Measurements from ENCODE around the gene OLFML1.

OLFML1 gene

GRCh38 chr11:7487360-7487759 is 2.1 kb downstream of the OLFML1 start:
- no peak for DNase-seq (ENCODE audit: low read depth)
- H3K4me3 ChIP-seq (ENCODE audit: control insufficient read depth, low read depth, low read length) = no peak overlapping the region
- TF ChIP-seq CTCF (conservative IDR thresholded peaks at IDR 0.05; ENCODE audit: control insufficient read depth, insufficient read depth, low read depth, low read length) = no peak

- TF ChIP-seq CTCF (conservative IDR thresholded peaks at IDR 0.05; ENCODE audit: control insufficient read depth, insufficient read depth, low read depth, low read length) = no peak
- no peak overlapping the region for H3K4me3 ChIP-seq (ENCODE audit: control insufficient read depth, low read depth, low read length)
- DNase-seq (ENCODE audit: low read depth) = no peak
Observed at GRCh38 chr11:7488681-7489080, 3.4 kb downstream of the OLFML1 start.

- no peak overlapping the region for H3K4me3 ChIP-seq (ENCODE audit: control insufficient read depth, low read depth, low read length)
- no peak for TF ChIP-seq CTCF (conservative IDR thresholded peaks at IDR 0.05; ENCODE audit: control insufficient read depth, insufficient read depth, low read depth, low read length)
- no peak for DNase-seq (ENCODE audit: low read depth)
Observed at GRCh38 chr11:7489376-7489775, 4.1 kb downstream of the OLFML1 start.

- H3K4me3 ChIP-seq (ENCODE audit: control insufficient read depth, low read depth, low read length) = no peak overlapping the region
- no peak for TF ChIP-seq CTCF (conservative IDR thresholded peaks at IDR 0.05; ENCODE audit: control insufficient read depth, insufficient read depth, low read depth, low read length)
- DNase-seq (ENCODE audit: low read depth) = peak; percentile 80
Observed at GRCh38 chr11:7490054-7490453, 4.7 kb downstream of the OLFML1 start.

- no peak overlapping the region for H3K4me3 ChIP-seq (ENCODE audit: control insufficient read depth, low read depth, low read length)
- peak; percentile 51 for DNase-seq (ENCODE audit: low read depth)
Observed at GRCh38 chr11:7490535-7490934, 5.2 kb downstream of the OLFML1 start.

GRCh38 chr11:7492253-7492652 is 6.9 kb downstream of the OLFML1 start:
- DNase-seq (ENCODE audit: low read depth) = no peak
- TF ChIP-seq CTCF (conservative IDR thresholded peaks at IDR 0.05; ENCODE audit: control insufficient read depth, insufficient read depth, low read depth, low read length) = no peak

More at GRCh38 chr11:7490535-7490934, 5.2 kb downstream of the OLFML1 start:
- no peak for TF ChIP-seq CTCF (conservative IDR thresholded peaks at IDR 0.05; ENCODE audit: control insufficient read depth, insufficient read depth, low read depth, low read length)

GRCh38 chr11:7493670-7494069 is 8.4 kb downstream of the OLFML1 start:
- no peak for TF ChIP-seq CTCF (conservative IDR thresholded peaks at IDR 0.05; ENCODE audit: control insufficient read depth, insufficient read depth, low read depth, low read length)
- H3K4me3 ChIP-seq (ENCODE audit: control insufficient read depth, low read depth, low read length) = no peak overlapping the region
- no peak for DNase-seq (ENCODE audit: low read depth)

More at GRCh38 chr11:7492253-7492652, 6.9 kb downstream of the OLFML1 start:
- H3K4me3 ChIP-seq (ENCODE audit: control insufficient read depth, low read depth, low read length) = no peak overlapping the region
